GM23248 (cell line): ENCODE results near the gene STARD13.

Experiments used
- EZH2 ChIP-seq: fragments of 200-600 bp; sonication (generic); IDR thresholded peaks from 2 replicates; pipeline ENCODE4 v1.6.1; 2018; ENCODE audit warnings: antibody characterized with exemption, mild to moderate bottlenecking; ENCODE audit not compliant: insufficient read depth, poor library complexity, severe bottlenecking
- EZH2phosphoT487 ChIP-seq: fragments of 200-600 bp; sonication (generic); IDR thresholded peaks from 2 replicates; pipeline ENCODE4 v1.6.1; 2018; ENCODE audit warnings: antibody characterized with exemption, moderate library complexity, mild to moderate bottlenecking, low read depth; ENCODE audit not compliant: insufficient read depth

DNA sequence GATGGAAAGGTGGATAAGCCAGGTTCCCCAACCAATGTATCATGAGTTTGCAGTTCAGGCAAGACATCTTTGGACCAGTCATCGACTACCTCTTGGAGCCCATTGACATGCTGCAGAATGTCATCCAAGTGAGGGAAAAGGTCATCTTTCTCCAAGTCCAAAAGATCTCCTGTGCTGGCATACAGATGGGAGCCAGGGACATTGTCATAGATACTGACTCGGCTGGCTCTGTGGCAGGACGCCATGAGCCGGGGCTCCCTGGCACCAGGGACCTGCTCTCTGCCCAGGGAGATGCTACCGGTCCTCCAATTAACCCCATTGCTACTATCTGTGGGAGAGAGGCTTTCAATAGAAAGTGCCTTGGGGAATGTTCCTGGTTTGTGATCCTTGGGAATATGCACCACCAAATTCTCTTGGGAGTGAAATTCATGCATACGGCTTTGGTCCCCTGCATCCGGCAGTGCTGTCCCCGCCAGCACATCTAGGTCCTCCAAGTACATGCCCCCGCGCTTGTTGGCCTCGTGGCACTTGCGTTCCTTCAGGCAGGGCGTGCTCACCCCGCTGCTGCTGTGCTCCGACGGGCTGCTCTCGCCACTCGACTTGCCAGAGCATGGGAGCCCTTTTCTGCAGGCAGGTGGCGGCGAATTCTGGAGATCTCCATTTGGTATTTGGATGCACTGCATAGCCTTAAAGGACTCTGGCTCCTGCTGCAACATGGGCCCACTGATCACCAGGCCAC, 156.3 kb downstream of the STARD13 start:
- no peak for TF ChIP-seq EZH2
- no peak for TF ChIP-seq EZH2phosphoT487
